NB4 (cell line): ENCODE data around the gene KIAA1671.

ENCODE experiments used
- DNase-seq: peaks from one replicate; pipeline ENCODE4 v3.0.0; 2010; ENCODE audit warnings: low read depth
- H3K4me3 ChIP-seq: one replicate; pipeline ENCODE4 v1.5.1; 2011; ENCODE audit warnings: mild to moderate bottlenecking, low read depth, low read length, moderate library complexity
- MYC ChIP-seq: IDR thresholded peaks from 2 replicates; pipeline ENCODE4 v1.6.1; 2011; ENCODE audit warnings: low read depth, low read length
- POLR2A ChIP-seq: IDR thresholded peaks from 2 replicates; pipeline ENCODE4 v1.6.1; 2011; ENCODE audit warnings: mild to moderate bottlenecking; ENCODE audit not compliant: insufficient read length; ENCODE audit errors: extremely low read depth
- TF ChIP-seq, protein P1 (sequence below): IDR thresholded peaks from 2 replicates; pipeline ENCODE4 v1.6.1; 2011; ENCODE audit warnings: low read depth, low read length
- TF ChIP-seq, protein P2 (sequence below): IDR thresholded peaks from one replicate; pipeline ENCODE4 v1.5.1; 2012; ENCODE audit warnings: low read depth, low read length

The KIAA1671 gene

DNA sequence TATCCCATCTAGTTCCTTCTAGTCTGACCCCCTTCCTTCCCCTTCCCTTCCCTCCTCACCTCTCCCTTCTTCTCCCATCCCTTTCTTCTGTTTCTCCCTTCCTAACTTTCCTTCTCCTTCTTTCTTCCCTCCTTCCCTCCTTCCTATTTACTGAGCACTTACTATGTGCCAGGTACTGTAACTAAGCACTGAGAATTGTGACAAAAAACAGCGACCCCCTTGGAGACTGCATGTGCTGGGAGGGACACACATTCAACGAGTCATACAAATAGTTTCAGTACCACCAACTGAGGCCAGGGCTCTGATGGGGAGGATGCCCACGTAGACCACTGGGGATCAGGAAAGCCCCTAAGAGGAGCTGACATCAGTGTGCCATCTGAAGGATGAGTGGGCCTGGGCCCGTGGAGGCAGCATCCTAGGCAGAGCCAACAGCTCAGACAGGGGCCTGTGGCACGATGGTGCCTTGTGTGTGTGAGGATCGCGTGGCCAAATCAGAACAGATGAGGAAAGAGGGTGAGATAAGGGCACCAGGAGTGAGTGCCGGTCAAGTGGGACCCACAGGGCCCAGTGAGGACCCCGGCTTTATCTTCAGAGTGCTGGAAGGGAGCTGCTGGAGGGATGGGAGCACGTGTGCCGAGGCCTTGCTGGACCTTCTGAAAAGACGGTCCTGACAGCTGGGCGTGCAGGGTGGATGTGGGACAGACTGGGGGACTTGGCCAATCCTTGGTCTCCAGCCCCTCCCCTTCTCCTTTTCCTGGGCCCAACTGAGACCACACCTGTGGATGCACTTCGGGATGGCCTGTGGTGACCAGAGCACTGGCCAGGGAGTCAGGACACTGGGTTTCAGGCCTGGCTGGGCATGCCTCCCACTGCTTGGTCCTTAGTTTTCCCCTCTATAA is 208.8 kb downstream of the KIAA1671 start:
- TF ChIP-seq MYC (no peak), POLR2A (no peak)
- TF ChIP-seq, protein P1, sequence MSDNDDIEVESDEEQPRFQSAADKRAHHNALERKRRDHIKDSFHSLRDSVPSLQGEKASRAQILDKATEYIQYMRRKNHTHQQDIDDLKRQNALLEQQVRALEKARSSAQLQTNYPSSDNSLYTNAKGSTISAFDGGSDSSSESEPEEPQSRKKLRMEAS, result no peak
- TF ChIP-seq, protein P2, sequence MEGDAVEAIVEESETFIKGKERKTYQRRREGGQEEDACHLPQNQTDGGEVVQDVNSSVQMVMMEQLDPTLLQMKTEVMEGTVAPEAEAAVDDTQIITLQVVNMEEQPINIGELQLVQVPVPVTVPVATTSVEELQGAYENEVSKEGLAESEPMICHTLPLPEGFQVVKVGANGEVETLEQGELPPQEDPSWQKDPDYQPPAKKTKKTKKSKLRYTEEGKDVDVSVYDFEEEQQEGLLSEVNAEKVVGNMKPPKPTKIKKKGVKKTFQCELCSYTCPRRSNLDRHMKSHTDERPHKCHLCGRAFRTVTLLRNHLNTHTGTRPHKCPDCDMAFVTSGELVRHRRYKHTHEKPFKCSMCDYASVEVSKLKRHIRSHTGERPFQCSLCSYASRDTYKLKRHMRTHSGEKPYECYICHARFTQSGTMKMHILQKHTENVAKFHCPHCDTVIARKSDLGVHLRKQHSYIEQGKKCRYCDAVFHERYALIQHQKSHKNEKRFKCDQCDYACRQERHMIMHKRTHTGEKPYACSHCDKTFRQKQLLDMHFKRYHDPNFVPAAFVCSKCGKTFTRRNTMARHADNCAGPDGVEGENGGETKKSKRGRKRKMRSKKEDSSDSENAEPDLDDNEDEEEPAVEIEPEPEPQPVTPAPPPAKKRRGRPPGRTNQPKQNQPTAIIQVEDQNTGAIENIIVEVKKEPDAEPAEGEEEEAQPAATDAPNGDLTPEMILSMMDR, result no peak
- DNase-seq, result no peak
- H3K4me3 ChIP-seq, result no peak overlapping the region

DNA sequence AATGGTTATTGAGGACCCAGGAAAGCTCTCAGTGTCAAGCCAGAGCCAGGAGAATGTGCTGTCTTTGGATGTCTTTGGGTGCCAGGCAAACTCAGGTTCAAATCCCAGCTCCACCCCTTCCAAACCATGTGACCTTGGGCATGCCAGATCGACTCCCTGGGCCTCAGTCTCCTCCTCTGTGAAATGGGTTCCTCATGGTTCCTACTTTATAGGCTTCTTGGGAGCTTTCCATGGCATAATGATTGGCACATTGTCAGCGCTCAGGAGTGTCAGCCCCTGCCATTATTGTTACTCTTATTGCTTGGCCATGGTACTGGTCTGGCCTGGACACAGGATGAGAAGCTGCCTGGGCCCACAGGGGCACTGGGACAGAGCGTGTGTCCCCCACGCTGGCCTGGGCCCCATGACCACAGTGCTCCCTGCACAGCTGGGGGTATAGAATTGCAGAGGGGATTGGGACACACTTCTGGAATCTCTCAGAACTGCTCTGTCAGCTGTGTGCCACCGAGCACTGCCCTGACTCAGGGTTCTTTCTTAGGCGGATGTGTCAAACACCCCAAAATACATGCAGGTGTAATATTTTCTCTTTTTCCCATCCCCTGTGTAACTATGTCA is 209.5 kb downstream of the KIAA1671 start:
- DNase-seq, result no peak
- TF ChIP-seq, protein P2, result no peak
- TF ChIP-seq MYC, result no peak
- TF ChIP-seq, protein P1, result no peak
- H3K4me3 ChIP-seq, result no peak overlapping the region

DNA sequence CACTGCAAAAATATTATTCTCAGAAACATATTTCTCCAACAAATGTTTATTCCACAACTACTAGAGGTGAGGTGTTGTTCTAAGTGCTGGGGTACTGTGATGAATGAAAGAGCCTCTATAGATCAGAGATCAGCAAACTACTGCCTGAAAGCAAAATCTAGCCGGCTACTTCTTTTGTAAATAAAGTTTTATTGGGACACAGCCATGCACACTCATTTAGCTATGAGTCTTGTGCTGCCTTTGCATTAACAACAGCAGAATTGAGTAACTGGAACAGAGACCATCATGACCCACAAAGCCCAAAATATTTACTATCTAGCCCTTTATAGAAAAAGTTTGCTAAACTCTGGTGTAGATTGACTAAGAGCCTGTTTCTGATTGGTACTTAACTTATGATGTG is 210.0 kb downstream of the KIAA1671 start:
- TF ChIP-seq, protein P1, result no peak
- TF ChIP-seq MYC, result no peak
- no peak for TF ChIP-seq POLR2A
- TF ChIP-seq, protein P2, result no peak
- no peak for DNase-seq
- no peak overlapping the region for H3K4me3 ChIP-seq

DNA sequence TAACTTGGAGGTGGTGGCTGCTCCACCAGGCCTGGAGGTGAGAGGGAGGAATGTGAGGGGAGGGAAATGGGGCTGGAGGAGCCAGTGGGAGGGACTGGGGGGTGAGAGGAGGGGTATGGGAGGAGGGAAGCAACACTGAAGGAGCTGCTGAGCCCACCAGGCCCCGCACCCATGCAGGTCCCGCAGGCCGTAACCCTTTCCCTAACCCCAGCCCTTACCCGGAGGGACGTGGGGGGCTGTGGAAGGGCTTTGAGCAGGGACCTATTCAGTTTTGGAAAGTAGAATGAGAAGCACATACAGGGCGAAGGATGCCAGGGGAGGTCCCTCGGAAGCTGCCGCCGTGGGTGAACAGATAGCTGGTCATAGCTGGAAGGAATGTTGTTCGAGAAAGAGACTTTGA is 213.3 kb downstream of the KIAA1671 start:
- no peak for TF ChIP-seq POLR2A
- no peak overlapping the region for H3K4me3 ChIP-seq
- no peak for DNase-seq

DNA sequence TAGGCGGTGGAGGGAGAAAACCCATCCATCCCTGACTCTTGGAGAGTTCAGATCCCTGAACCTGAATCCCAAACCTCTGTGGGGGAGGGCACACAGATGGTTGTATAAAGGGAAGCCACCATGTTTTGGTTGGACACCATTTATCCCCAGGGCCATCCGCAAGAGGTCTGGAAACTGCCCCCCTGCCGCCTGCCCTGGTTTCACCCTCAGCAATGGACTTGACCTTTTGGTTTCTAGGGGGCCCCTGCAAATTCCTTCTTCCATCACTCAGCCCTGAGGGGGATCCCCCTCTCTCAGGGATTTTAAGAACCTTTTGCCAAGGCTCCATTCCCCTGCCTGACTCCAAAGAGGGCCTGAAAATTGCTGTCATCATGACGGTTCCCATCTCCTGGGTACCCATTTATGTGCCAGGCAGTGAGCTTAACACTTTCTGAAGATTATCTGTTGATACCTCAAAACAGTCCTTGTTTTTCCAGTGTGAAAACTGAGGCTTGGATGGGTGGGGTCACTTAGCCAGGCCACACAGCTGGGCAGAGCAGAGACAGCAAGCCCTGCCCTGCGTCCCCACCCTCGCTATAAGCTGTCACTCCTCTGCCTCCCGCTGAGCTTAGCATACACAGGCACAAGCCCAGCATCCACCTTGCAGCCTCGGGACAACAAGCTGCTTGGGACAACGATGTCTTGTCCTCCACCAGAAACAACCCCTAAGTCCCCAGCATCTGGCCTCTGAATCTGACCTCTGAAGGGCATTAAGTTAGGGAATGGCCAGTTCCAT is 213.9 kb downstream of the KIAA1671 start:
- no peak for DNase-seq
- H3K4me3 ChIP-seq, result no peak overlapping the region
- no peak for TF ChIP-seq MYC
- TF ChIP-seq, protein P2, result no peak
- TF ChIP-seq, protein P1, result no peak
- no peak for TF ChIP-seq POLR2A

DNA sequence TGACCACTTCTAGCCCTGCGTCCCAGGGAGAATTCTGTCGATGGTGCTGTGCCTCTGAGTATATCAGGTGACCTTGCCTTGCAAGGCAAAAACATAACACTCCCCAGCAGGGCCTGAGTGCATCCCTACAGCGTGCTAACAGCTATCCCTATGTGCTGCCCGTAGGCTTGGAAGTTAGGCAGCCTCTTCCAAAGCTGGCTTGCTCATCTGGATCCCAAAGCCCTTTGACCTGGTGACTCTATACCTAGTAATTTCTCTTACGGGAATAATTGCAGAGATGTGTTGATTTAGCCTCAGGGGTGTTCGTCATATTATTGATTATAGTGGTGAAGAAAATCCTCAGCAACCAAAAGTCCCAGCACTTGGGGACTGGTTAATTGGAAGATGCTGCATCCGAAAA is 214.6 kb downstream of the KIAA1671 start:
- no peak overlapping the region for H3K4me3 ChIP-seq
- DNase-seq, result no peak
- TF ChIP-seq POLR2A (no peak), MYC (no peak)
- TF ChIP-seq, protein P2, result no peak
- TF ChIP-seq, protein P1, result no peak
